HG03060 (cell line): ENCODE measurements around the gene PSMD1.
"Not testable (repeated sequence)": the region's sequence is repeated elsewhere in the genome, so short reads cannot be mapped to it uniquely, and the experiment has no call there.

Experiments used
- ATAC-seq: cut with Tn5 transposase; IDR thresholded peaks from one replicate; pipeline ENCODE4 v1.9.1; 2021; ENCODE audit warnings: low read depth, moderate number of reproducible peaks; ENCODE audit not compliant: unreplicated experiment

PSMD1 gene

GRCh38 chr2:231181860-231182512, 125.3 kb downstream of the PSMD1 start:
- peak; percentile 40 for ATAC-seq

DNA sequence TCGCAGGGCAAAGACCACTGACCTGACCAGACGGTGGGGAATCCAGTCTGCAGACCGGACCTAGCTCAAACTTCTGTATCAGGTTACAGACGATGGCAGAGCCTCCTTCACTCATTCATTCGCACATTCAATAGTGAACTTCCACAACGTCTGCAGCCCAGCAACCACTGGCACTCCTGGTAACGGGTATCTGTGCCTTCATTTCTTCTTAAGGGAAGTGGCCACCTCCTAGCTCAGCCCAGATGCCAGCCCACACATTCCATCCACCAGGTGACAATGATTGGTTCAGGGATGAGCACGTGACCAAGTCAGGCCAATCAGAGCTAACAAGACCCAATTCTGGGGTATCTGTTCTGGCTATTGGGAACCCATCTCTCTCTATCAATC, 125.8 kb downstream of the PSMD1 start:
- no peak for ATAC-seq

GRCh38 chr2:231183851-231184250, 127.2 kb downstream of the PSMD1 start:
- no peak for ATAC-seq

GRCh38 chr2:231184319-231184718, 127.7 kb downstream of the PSMD1 start:
- no peak for ATAC-seq

- no peak for ATAC-seq
Measured at GRCh38 chr2:231185050-231185725, 128.5 kb downstream of the PSMD1 start.

DNA sequence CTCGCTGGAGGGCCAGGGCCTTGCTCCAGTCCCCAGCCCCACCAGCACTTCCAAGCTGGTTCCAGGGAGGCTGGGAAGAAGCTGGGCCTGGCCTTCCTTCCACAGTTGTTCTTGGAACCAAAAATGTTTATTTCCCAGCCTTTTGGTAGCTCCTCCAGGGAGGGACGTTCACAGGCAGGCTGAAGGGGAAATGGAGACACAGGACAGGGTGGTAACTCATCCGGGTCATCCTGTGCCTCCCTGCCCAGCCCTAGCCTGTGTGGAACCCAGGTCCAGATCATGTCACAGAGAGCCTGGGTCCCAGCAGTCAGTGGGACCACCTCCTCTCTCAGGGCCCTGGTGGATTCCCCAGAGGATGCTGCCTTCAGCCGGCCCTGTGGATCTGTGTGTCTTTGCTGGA, 129.2 kb downstream of the PSMD1 start:
- ATAC-seq, result no peak

GRCh38 chr2:231186325-231186724, 129.7 kb downstream of the PSMD1 start:
- ATAC-seq, result no peak

DNA sequence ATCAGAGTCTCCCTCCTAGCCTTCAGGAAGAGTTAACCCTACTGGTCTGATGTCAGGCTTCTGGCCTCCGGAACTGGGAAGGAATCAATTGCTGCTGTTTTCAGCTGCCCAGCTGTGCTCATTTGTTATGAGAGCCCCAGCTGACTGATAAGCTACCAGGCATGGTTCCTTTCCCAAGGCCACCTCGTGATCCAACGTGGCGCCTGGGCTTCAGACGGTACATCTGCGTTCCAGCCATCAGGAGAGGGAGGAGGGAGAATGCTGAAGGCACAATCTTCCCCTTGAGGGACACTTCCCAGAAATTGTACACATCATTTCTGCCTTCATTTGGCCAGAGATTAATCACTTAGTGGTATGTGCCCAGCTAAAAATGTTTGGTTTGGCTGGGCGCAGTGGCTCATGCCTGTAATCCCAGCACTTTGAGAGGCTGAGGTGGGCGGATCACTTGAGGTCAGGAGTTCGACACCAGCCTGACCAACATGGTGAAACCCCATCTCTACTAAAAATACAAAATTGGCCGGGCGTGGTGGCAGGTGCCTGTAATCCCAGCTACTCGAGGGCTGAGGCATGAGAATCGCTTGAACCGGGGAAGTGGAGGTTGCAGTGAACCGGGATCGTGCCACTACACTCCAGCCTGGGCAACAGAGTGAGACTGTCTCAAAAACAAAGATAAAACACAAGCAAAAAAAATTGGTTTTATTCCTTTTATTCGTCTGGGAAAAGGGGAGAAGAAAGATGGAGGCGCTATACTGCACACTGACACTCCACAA, 131.3 kb downstream of the PSMD1 start:
- ATAC-seq, result no peak

GRCh38 chr2:231188506-231189170, 132.0 kb downstream of the PSMD1 start:
- no peak for ATAC-seq

DNA sequence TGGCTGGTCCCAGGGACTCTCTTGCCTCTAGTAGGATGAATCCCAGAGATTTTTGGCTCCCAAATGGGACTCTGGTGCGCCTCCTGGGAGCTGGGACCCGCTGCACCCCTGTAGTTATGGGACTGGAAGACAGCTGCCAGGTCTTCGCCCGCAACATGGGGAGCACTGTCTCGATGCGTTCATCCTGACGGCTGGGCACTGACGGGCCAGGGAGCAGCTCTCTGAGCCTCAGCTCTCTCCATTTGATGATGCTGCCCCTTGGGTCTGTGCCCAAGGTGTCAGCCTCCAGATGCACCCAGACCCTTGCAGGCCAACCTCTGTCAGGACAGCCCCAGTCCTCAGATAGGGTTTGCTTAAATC, 132.5 kb downstream of the PSMD1 start:
- ATAC-seq, result no peak

GRCh38 chr2:231189571-231190495, 133.2 kb downstream of the PSMD1 start:
- no peak for ATAC-seq

DNA sequence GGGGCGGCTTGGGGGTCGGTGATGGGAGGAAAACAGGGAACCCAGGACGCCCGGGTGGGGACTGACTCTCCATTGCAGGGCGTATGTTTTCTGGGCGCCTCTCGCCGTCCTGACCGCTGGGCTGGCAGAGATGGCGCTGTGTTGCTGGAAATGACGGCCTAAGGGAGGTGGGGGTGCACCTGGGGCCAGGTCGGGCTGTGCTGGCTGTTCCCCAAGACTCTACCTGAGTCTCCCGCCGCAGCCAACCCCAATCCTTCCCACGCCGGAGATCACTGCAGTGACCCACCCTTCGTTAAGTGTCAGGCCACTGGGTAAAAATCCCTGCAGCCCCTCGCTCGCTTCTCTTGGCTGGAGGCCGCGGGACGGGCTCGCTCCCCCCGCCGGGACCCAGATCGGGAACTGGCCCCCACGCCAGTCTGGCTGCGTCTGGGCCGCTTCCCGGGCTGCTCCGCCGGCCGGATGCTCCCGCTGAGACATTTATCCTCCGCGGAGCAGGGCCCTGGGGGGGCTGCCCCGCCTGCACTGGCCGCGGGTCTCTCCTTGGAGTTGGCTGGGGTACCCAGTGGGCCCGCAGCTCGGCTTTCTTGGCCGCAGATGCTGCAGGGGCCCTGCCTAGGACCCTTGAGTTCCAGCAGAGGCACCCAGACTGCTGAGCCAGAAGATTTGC, 134.0 kb downstream of the PSMD1 start:
- ATAC-seq, result no peak

GRCh38 chr2:231191896-231192872, 135.5 kb downstream of the PSMD1 start:
- no peak for ATAC-seq

GRCh38 chr2:231193216-231193615, 136.5 kb downstream of the PSMD1 start:
- ATAC-seq, result no peak

DNA sequence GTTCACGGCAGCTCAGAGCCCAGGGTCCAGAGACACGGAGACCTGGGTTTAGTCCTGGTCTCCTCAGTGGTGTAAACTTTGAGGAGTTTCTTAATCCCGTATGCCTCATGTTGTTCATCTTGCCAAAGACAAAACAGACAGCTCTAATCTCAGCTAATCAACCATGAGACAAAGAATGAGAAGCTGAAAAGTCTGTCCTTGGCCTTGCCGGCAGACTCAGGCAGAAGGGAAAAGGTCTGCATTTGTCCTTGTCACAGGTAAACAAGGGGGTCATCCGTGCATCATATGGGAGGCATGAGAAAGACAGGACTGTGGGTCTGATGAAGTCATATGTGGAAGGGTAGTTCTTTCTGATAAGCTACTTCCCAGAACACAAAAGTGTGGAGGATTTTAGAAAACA, 139.9 kb downstream of the PSMD1 start:
- no peak for ATAC-seq

DNA sequence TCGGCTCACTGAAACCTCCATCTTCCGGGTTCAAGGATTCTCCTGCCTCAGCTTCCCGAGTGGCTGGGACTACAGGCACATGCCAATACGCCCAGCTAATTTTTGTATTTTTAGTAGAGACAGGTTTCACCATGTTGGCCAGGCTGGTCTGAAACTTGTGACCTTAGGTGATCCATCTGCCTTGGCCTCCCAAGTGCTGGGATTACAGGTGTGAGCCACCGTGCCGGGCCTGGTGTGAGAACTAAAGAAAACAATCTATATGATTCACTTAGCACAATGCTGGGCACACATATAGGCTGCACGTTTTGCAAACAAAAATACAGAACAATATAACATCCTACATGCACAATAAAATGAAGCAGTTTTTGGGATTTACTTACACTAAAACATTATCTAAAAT, 140.5 kb downstream of the PSMD1 start:
- ATAC-seq, result not testable (repeated sequence)

DNA sequence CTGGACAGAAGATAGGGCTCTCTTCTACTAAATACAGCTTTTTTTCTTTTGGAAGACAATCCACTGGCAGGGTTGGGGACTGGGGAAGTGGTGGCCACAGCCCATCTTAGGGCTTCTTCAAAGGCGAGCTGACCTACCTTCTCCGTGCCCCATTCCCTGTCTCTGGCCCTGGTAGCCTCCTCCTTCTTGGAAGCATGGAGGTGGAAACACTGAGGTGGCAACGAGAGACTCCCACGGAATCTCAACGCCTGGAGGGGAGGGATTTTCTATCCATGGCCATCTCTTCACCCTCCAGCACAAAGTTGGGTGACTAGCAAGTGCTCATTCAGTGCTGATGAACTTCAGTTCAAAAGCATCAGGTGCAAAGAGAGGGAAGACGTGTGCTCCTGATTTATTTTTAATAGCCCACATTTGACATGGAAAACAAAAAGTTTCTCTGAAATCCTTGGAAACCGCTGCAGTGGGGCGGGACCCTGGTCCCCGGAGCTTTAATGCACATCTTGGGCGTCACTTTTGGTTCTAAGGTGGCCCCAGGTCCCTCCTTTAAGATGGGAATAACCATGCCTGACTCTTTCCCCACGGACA, 141.1 kb downstream of the PSMD1 start:
- ATAC-seq, result no peak
